Measurements from ENCODE around the gene RAC2.
"Not testable (repeated sequence)": the region's sequence is repeated elsewhere in the genome, so short reads cannot be mapped to it uniquely, and the experiment has no call there.

Gene RAC2

GRCh38 chr22:37255558-37256006 lies 11.5 kb upstream of the RAC2 start:
- DNase-seq (ENCODE audit: low read depth, low spot score) = no peak

- no peak for DNase-seq (ENCODE audit: low read depth, low spot score)
Measured at GRCh38 chr22:37254867-37255233, 10.8 kb upstream of the RAC2 start.

- DNase-seq (ENCODE audit: low read depth, low spot score) = no peak
Measured at GRCh38 chr22:37254209-37254866, 10.3 kb upstream of the RAC2 start.

- no peak for DNase-seq (ENCODE audit: low read depth, low spot score)
Measured at GRCh38 chr22:37253126-37253660, 9.1 kb upstream of the RAC2 start.

GRCh38 chr22:37251836-37252235 lies 7.8 kb upstream of the RAC2 start:
- not testable (repeated sequence) for DNase-seq (ENCODE audit: low read depth, low spot score)

GRCh38 chr22:37249986-37250385 lies 5.9 kb upstream of the RAC2 start:
- DNase-seq (ENCODE audit: low read depth, low spot score) = no peak

GRCh38 chr22:37248251-37248650 lies 4.2 kb upstream of the RAC2 start:
- DNase-seq (ENCODE audit: low read depth, low spot score) = no peak

- DNase-seq (ENCODE audit: low read depth, low spot score) = no peak
Measured at GRCh38 chr22:37245740-37246139, 1.7 kb upstream of the RAC2 start.

- DNase-seq (ENCODE audit: low read depth, low spot score) = no peak
Measured at GRCh38 chr22:37244922-37245722, 1.1 kb upstream of the RAC2 start.

- no peak for DNase-seq (ENCODE audit: low read depth, low spot score)
Measured at GRCh38 chr22:37243402-37244113, 511 bp downstream of the RAC2 start.

- peak; percentile 74 for DNase-seq (ENCODE audit: low read depth, low spot score)
Measured at GRCh38 chr22:37242395-37242918, 1.6 kb downstream of the RAC2 start.

- DNase-seq (ENCODE audit: low read depth, low spot score) = no peak
Measured at GRCh38 chr22:37241351-37242142, 2.5 kb downstream of the RAC2 start.

- DNase-seq (ENCODE audit: low read depth, low spot score) = no peak
Measured at GRCh38 chr22:37240941-37241320, 3.1 kb downstream of the RAC2 start.

GRCh38 chr22:37240240-37240940 lies 3.7 kb downstream of the RAC2 start:
- DNase-seq (ENCODE audit: low read depth, low spot score) = no peak

- DNase-seq (ENCODE audit: low read depth, low spot score) = no peak
Measured at GRCh38 chr22:37239336-37240239, 4.5 kb downstream of the RAC2 start.

- no peak for DNase-seq (ENCODE audit: low read depth, low spot score)
Measured at GRCh38 chr22:37237371-37238268, 6.4 kb downstream of the RAC2 start.

- no peak for DNase-seq (ENCODE audit: low read depth, low spot score)
Measured at GRCh38 chr22:37235897-37236607, 8.0 kb downstream of the RAC2 start.

All from ELF-1 (cell line).